ENCODE measurements around the gene GLIPR1. TPM values are rescaled to one million over a fixed set of nuclear protein-coding genes. Genes with fewer than 3 reads are reported as not detected.
"Not testable (repeated sequence)": the region's sequence is repeated elsewhere in the genome, so short reads cannot be mapped to it uniquely, and the experiment has no call there.

The GLIPR1 gene
- total RNA-seq, 2 experiments from 2014 or later = 41.3 to 47.7 TPM

DNA sequence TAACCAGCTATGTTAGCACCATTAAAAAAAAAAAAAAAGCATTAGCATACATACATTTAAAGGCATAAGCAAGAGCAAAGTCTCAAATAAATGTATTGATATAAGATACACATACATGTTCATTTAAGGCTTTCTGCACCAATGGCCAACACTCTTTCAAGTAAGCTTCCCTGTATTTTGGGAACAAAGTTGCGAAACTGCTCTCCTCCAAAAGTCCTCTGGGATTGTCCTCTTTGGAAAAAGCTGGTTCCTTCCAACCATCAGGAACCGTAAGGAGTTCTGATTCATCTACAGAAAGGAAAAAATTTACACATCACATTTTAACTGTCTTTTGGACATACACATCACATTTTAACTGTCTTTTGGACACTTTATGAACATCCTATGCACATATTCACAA lies 27.6 kb downstream of the GLIPR1 start:
- DNase-seq = no peak
- H3K36me3 Mint-ChIP-seq (ENCODE audit: low read depth) = peaks cover 63% of the 10 kb centered on the region
- intact Hi-C loops (cut with DNase I, micrococcal nuclease) = loop anchor here in 1 of 2 experiments (2.0 to 10.0 kb wide), 3 partner anchors 25 to 1057 kb away; partner anchors contain the start of gene NAP1L1
- TF ChIP-seq CTCF (IDR thresholded peaks at IDR 0.05) = no peak
- peaks cover 43% of the 10 kb centered on the region for H3K4me1 Mint-ChIP-seq (ENCODE audit: low read depth)
- H3K27ac Mint-ChIP-seq = no peak overlapping the region
- Histone ChIP-seq H3K4me1 (ENCODE audit: insufficient read depth, low read length) (peaks cover 8% of the 10 kb centered on the region), H3K4me3 (ENCODE audit: low read length) (no peak overlapping the region), H3K27ac (ENCODE audit: low read depth in 1 of 2, low read length in 2 of 2) (no peak overlapping the region), H3K9me3 (ENCODE audit: control insufficient read depth in 1 of 2, insufficient read depth in 1 of 2, low read length in 2 of 2) (no peaks in the 10 kb centered on the region), H3K36me3 (ENCODE audit: insufficient read depth, low read length) (peaks cover 61% of the 10 kb centered on the region), H3K27me3 (ENCODE audit: control insufficient read depth in 1 of 2, insufficient read depth in 2 of 2, low read length in 2 of 2) (no peaks in the 10 kb centered on the region)
- H3K27me3 Mint-ChIP-seq = no peaks in the 10 kb centered on the region
- peaks cover 2% of the 10 kb centered on the region for H3K9me3 Mint-ChIP-seq
- CTCF ChIA-PET = interaction anchor here (0.6 to 2.3 kb wide), 5 partner anchors 23 to 117 kb away, joined by 3 to 11 read pairs (median 4); partner anchors contain the start of gene GLIPR1L2
- no peak for ATAC-seq (ENCODE audit: poor library complexity)
- POLR2A ChIA-PET = interaction anchor here (0.6 kb wide), 1 partner anchor 19 kb away, joined by 3 read pairs; no protein-coding TSS in a partner anchor
- peak overlapping the region; percentile 25 for H3K4me3 Mint-ChIP-seq

DNA sequence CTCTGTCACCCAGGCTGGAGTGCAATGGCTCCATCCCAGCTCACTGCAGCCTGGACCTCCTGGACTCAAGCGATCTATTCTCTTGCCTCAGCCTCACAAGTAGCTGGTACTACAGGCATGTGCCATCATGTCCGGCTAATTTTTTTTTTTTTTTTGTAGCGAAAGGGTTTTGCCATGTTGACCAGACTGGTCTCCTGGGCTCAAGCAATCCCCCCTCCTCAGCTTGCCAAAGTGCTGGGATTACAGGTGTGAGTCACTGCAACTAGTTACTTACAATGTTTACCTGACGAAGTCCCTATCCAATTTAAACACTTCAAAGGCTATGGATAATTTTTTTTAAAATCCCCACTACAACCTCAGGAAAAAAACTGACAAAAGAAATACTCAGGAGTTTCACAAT lies 29.1 kb downstream of the GLIPR1 start:
- Mint-ChIP-seq H3K36me3 (ENCODE audit: low read depth) (peaks cover 59% of the 10 kb centered on the region), H3K4me1 (ENCODE audit: low read depth) (peaks cover 43% of the 10 kb centered on the region), H3K27ac (peak overlapping the region; percentile 95), H3K27me3 (no peaks in the 10 kb centered on the region), H3K9me3 (peaks cover 2% of the 10 kb centered on the region), H3K4me3 (peak overlapping the region; percentile 99)
- no peak overlapping the region for H3K4me3 ChIP-seq (ENCODE audit: low read length)
- TF ChIP-seq CTCF (IDR thresholded peaks at IDR 0.05) = no peak
- H3K27ac ChIP-seq (ENCODE audit: low read depth in 1 of 2, low read length in 2 of 2) = no peak overlapping the region
- ChIA-PET POLR2A (interaction anchor here (0.6 to 2.9 kb wide), 2 partner anchors 12 to 118 kb away, joined by 4 to 18 read pairs; partner anchors contain the start of gene GLIPR1L2), CTCF (interaction anchor here (1.0 to 1.2 kb wide), 2 partner anchors 26 to 27 kb away, joined by 3 read pairs; no protein-coding TSS in a partner anchor)
- intact Hi-C loops (cut with DNase I, micrococcal nuclease) = loop anchor here (2.0 to 10.0 kb wide), 7 partner anchors 27 to 1258 kb away; partner anchors contain the start of genes BBS10 (in 2 of the 2), GLIPR1 (in 1 of the 2) and NAP1L1 (in 1 of the 2)
- peaks cover 8% of the 10 kb centered on the region for H3K4me1 ChIP-seq (ENCODE audit: insufficient read depth, low read length)
- DNase-seq = no peak
- peaks cover 46% of the 10 kb centered on the region for H3K36me3 ChIP-seq (ENCODE audit: insufficient read depth, low read length)
- no peaks in the 10 kb centered on the region for H3K27me3 ChIP-seq (ENCODE audit: control insufficient read depth in 1 of 2, insufficient read depth in 2 of 2, low read length in 2 of 2)
- no peak for ATAC-seq (ENCODE audit: poor library complexity)
- no peaks in the 10 kb centered on the region for H3K9me3 ChIP-seq (ENCODE audit: control insufficient read depth in 1 of 2, insufficient read depth in 1 of 2, low read length in 2 of 2)

DNA sequence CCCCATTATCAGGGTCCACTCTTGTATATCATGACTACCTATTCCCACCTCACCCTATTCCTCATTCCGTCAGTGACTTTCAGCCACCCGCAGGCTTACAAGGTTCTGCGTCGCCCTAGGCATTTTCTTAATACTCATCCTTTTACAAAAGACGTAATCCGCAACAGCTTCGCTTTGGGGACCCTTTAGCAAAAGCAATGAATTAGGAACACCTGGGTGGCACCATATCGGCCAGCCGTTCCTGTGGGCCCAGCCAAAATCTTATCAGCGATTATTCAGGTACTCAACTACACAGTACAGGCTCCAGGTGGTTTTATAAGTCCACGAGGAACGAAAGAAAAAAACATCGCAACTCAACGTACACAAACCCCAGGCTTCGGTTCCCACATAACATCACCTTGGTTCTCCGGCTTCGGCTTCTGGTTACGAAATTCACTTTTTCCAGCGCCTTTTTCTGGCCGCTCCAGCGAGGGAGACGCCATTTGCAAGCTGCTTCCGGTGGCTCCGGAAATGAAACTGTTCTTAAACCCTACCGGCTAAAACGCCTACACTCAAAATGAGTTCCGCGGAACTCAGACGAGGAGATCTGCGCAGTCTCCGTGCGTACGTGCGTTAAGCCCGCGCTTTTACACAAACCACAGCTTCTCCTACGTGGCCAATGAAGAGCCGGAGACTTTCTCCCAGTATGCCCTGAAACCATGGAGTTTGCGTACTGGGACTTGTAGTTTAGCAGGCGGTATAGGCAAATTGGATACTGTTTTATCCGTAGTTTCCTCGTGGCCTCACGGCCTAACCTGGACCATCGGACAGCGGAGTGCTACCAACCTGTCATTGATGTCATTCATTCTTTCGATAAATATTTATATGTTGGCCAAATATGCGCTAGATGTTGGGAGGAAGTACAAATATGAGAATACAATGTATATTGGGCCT lies 30.8 kb downstream of the GLIPR1 start, which contains the start of gene KRR1:
TSS of gene KRR1 (minus strand) at position 494 of the 933 bp plus-strand sequence. CDS start at position 482, 12 bp downstream.
- ATAC-seq (ENCODE audit: poor library complexity) (peak; percentile 97), DNase-seq (peak; percentile 74 to 98 (median 85))
- Mint-ChIP-seq H3K36me3 (ENCODE audit: low read depth) (peaks cover 41% of the 10 kb centered on the region), H3K4me1 (ENCODE audit: low read depth) (peaks cover 38% of the 10 kb centered on the region), H3K27me3 (no peaks in the 10 kb centered on the region), H3K9me3 (peaks cover 2% of the 10 kb centered on the region), H3K4me3 (peak within 1 kb of the TSS; percentile 99), H3K27ac (peak within 1 kb of the TSS; percentile 95)
- peaks cover 8% of the 10 kb centered on the region for H3K4me1 ChIP-seq (ENCODE audit: insufficient read depth, low read length)
- CTCF ChIA-PET = interaction anchor here (0.9 to 2.7 kb wide), 5 partner anchors 12 to 177 kb away, joined by 3 to 11 read pairs (median 3); partner anchors contain the start of gene GLIPR1L1
- TF ChIP-seq CTCF (IDR thresholded peaks at IDR 0.05) = no peak
- peak within 1 kb of the TSS; percentile 81 to 92 for H3K27ac ChIP-seq (ENCODE audit: low read depth in 1 of 2, low read length in 2 of 2)
- no peaks in the 10 kb centered on the region for H3K9me3 ChIP-seq (ENCODE audit: control insufficient read depth in 1 of 2, insufficient read depth in 1 of 2, low read length in 2 of 2)
- POLR2A ChIA-PET = interaction anchor here (0.6 to 2.9 kb wide), 28 partner anchors 14 to 1252 kb away, joined by 3 to 28 read pairs (median 5); partner anchors contain the start of genes BBS10, CAPS2, GLIPR1 and GLIPR1L1
- peaks cover 29% of the 10 kb centered on the region for H3K36me3 ChIP-seq (ENCODE audit: insufficient read depth, low read length)
- no peaks in the 10 kb centered on the region for H3K27me3 ChIP-seq (ENCODE audit: control insufficient read depth in 1 of 2, insufficient read depth in 2 of 2, low read length in 2 of 2)
- intact Hi-C loops (cut with DNase I, micrococcal nuclease) = loop anchor here (2.0 to 5.0 kb wide), 4 partner anchors 31 to 1256 kb away; partner anchors contain the start of genes BBS10 (in 2 of the 2) and GLIPR1 (in 1 of the 2)
- peak within 1 kb of the TSS; percentile 81 for H3K4me3 ChIP-seq (ENCODE audit: low read length)

GRCh38 chr12:75521224-75521623 lies 40.7 kb downstream of the GLIPR1 start:
- CTCF ChIA-PET; H3K9me3 Mint-ChIP-seq; H3K27ac Mint-ChIP-seq; ATAC-seq (ENCODE audit: poor library complexity); H3K36me3 Mint-ChIP-seq (ENCODE audit: low read depth); H3K36me3 ChIP-seq (ENCODE audit: insufficient read depth, low read length); H3K27me3 ChIP-seq (ENCODE audit: control insufficient read depth in 1 of 2, insufficient read depth in 2 of 2, low read length in 2 of 2); H3K4me1 ChIP-seq (ENCODE audit: insufficient read depth, low read length); H3K4me3 ChIP-seq (ENCODE audit: low read length); DNase-seq; H3K4me3 Mint-ChIP-seq; H3K9me3 ChIP-seq (ENCODE audit: control insufficient read depth in 1 of 2, insufficient read depth in 1 of 2, low read length in 2 of 2); H3K27ac ChIP-seq (ENCODE audit: low read depth in 1 of 2, low read length in 2 of 2); POLR2A ChIA-PET; H3K4me1 Mint-ChIP-seq (ENCODE audit: low read depth): not testable (repeated sequence)
- intact Hi-C loops (cut with DNase I, micrococcal nuclease) = loop anchor here in 1 of 2 experiments (10.0 kb wide), 1 partner anchor 934 kb away; no protein-coding TSS in a partner anchor
- peaks cover 48% of the 10 kb centered on the region for H3K27me3 Mint-ChIP-seq

All from CD4-positive, alpha-beta T cell (primary cell).